GM23248 (cell line): Measurements from ENCODE around the gene IRAK1.

Experiments
- EZH2 ChIP-seq: fragments of 200-600 bp; sonication (generic); IDR thresholded peaks from 2 replicates; pipeline ENCODE4 v1.6.1; 2018; ENCODE audit warnings: antibody characterized with exemption, mild to moderate bottlenecking; ENCODE audit not compliant: insufficient read depth, poor library complexity, severe bottlenecking
- EZH2phosphoT487 ChIP-seq: fragments of 200-600 bp; sonication (generic); IDR thresholded peaks from 2 replicates; pipeline ENCODE4 v1.6.1; 2018; ENCODE audit warnings: antibody characterized with exemption, moderate library complexity, mild to moderate bottlenecking, low read depth; ENCODE audit not compliant: insufficient read depth

DNA sequence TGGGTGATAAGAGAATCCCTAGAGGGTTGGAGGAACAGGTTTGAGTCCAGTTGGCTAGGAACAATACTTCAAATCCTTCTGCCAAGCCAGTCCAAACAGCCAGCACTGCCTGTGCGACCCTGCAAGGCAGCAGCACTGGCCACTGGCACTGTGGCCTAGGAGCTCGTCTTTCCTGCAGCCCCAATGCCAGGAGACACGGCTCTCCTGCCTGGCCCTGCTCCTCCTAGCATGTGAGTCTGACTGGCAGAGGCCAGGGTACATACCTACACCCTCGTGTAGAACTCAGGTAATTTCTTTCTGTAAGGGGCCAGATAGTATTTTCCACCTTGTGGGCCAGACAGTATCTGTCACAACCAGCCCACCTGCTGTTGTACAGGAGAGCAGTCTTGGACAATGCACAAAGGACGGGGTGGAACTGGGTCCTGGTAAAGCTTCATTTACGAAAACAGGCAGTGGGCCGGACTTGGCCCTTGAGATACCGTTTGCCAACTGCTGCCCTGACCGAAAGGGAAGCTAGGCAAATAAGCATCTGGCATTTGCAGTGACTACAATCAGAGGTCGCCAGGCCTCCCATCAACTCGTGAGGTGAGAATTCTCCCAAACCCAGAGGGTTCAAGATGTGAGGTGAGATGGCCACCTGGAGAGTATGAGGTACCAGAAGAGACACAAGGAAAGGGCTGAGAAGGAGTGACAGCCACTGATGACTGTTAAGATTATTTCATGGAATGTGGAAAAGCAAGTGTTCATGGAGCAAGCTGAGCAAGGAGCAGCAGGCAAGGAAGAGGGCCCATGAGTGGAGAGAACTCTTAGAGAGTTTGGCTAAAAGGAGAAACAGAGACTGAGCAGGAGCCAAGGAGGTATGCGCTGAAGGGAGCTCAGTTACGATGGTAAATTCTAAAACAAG lies 29.8 kb upstream of the IRAK1 start:
- no peak for TF ChIP-seq EZH2
- no peak for TF ChIP-seq EZH2phosphoT487
